T-helper 2 cell treated with Interferon-gamma antibody and Interleukin-4, amounts not matched to agents 100 ng/mL and 5 ng/mL, for 36 hours (primary cell): Measurements from ENCODE around the gene RPN2. TPM values are rescaled to one million over a fixed set of nuclear protein-coding genes. Genes with fewer than 3 reads are reported as not detected.

Source experiments
- intact Hi-C: fragments of 100-400 bp; cut with micrococcal nuclease; formaldehyde crosslinking; loops from one replicate; pipeline ENCODE4 v1.15.1; 2023
- total RNA-seq: library from RNA; stranded (reverse); gene quantifications from 2 replicates; pipeline ENCODE4 v1.2.3, GENCODE V29; 2022

Gene RPN2
- total RNA-seq, 1 donor from 2014 or later, result 241 TPM

GRCh38 chr20:37179683-37180524 lies 774 bp downstream of the RPN2 start:
- intact Hi-C loops, result loop anchor here (1.0 to 10.0 kb wide), 3 partner anchors 12 to 165 kb away; partner anchors contain the start of gene RBL1

- intact Hi-C loops, result no loop called here
Measured at GRCh38 chr20:37185686-37186085, 6.6 kb downstream of the RPN2 start.

GRCh38 chr20:37188787-37189186 lies 9.7 kb downstream of the RPN2 start:
- intact Hi-C loops, result no loop called here

GRCh38 chr20:37189416-37190016 lies 10.4 kb downstream of the RPN2 start:
- intact Hi-C loops, result no loop called here

GRCh38 chr20:37190354-37191112 lies 11.4 kb downstream of the RPN2 start:
- intact Hi-C loops, result no loop called here

- intact Hi-C loops, result loop anchor here (1.0 kb wide), 1 partner anchor 13 kb away; the partner anchor contains the start of genes MROH8 and RPN2
Measured at GRCh38 chr20:37192137-37192854, 13.2 kb downstream of the RPN2 start.

- intact Hi-C loops, result no loop called here
Measured at GRCh38 chr20:37193226-37193625, 14.1 kb downstream of the RPN2 start.

- intact Hi-C loops, result loop anchor here (2.0 kb wide), 1 partner anchor 191 kb away; no protein-coding TSS in a partner anchor
Measured at GRCh38 chr20:37193821-37194220, 14.7 kb downstream of the RPN2 start.

GRCh38 chr20:37194621-37195417 lies 15.7 kb downstream of the RPN2 start:
- intact Hi-C loops, result loop anchor here (1.0 to 2.0 kb wide), 2 partner anchors 190 to 339 kb away; no protein-coding TSS in a partner anchor

GRCh38 chr20:37198932-37199660 lies 20.0 kb downstream of the RPN2 start:
- intact Hi-C loops, result no loop called here

GRCh38 chr20:37200376-37200775 lies 21.2 kb downstream of the RPN2 start:
- intact Hi-C loops, result no loop called here

GRCh38 chr20:37200926-37201826 lies 22.0 kb downstream of the RPN2 start:
- intact Hi-C loops, result no loop called here

GRCh38 chr20:37201827-37202162 lies 22.7 kb downstream of the RPN2 start:
- intact Hi-C loops, result loop anchor here (1.0 kb wide), 1 partner anchor 333 kb away; no protein-coding TSS in a partner anchor

- intact Hi-C loops, result loop anchor here (1.0 kb wide), 1 partner anchor 332 kb away; no protein-coding TSS in a partner anchor
Measured at GRCh38 chr20:37202267-37202943, 23.3 kb downstream of the RPN2 start.

- intact Hi-C loops, result no loop called here
Measured at GRCh38 chr20:37204056-37204455, 24.9 kb downstream of the RPN2 start.

- intact Hi-C loops, result no loop called here
Measured at GRCh38 chr20:37205130-37205529, 26.0 kb downstream of the RPN2 start.

- intact Hi-C loops, result no loop called here
Measured at GRCh38 chr20:37205794-37206193, 26.7 kb downstream of the RPN2 start.

GRCh38 chr20:37207171-37207570 lies 28.0 kb downstream of the RPN2 start:
- intact Hi-C loops, result no loop called here
